GM12878 (cell line): ENCODE results near the gene GH2. TPM values are rescaled to one million over a fixed set of nuclear protein-coding genes. Genes with fewer than 3 reads are reported as not detected.

Source experiments
- ATAC-seq: fragments of 200-7000 bp; cut with Tn5 transposase; 3 replicates; pipeline ENCODE4 v1.9.1; 2020; ENCODE audit warnings: mild to moderate bottlenecking, moderate library complexity
- BruUV-seq: library from RNA; stranded (reverse); fragments of 400-500 nt; replicated peaks from 2 replicates; lab custom pipeline; 2021; lab: Mats Ljungman, UMichigan
- CTCF ChIA-PET: fragments of 300-600 bp; sonication (Branson Sonifier 250); formaldehyde crosslinking; extraction: SDS; loops from one replicate; lab custom pipeline; 2021; ENCODE audit warnings: inconsistent platforms; lab: Yijun Ruan, JAX
- POLR2A ChIA-PET: fragments of 350-600 bp; formaldehyde crosslinking; extraction: SDS; loops from one replicate; lab custom pipeline; 2021; ENCODE audit warnings: inconsistent platforms; lab: Charles Lee
- RAD21 ChIA-PET: fragments of 300-600 bp; sonication (Branson Sonifier 250); formaldehyde crosslinking; loops from one replicate; lab custom pipeline; 2023; ENCODE audit warnings: antibody characterized with exemption; ENCODE audit not compliant: unreplicated experiment; lab: Charles Lee
- SMC1A ChIA-PET: fragments of 300-600 bp; sonication (Branson Sonifier 250); formaldehyde crosslinking; loops from one replicate; lab custom pipeline; 2023; ENCODE audit not compliant: unreplicated experiment, uncharacterized antibody; lab: Charles Lee
- DNase-seq: peaks from one replicate; pipeline ENCODE4 v3.0.0-alpha.2; 2011; ENCODE audit warnings: low read depth, low spot score
- FAIRE-seq: peaks from 3 replicates; lab custom pipeline; 2011; peaks lifted over from hg19 to GRCh38; lab: Jason Lieb, UNC
- H2AFZ ChIP-seq: 2 replicates; pipeline ENCODE4 v1.6.0; 2011; ENCODE audit warnings: low read depth, low read length, control low read depth; ENCODE audit not compliant: control insufficient read depth
- H3K27ac ChIP-seq: 2 replicates; pipeline ENCODE4 v1.5.1; 2011; ENCODE audit warnings: control low read depth; ENCODE audit not compliant: control insufficient read depth, insufficient read depth
- H3K27me3 ChIP-seq, 2 experiments: replicated peaks in 1 of 2; 2 replicates each; pipeline versions ENCODE4 v1.6.0 to v1.6.1; 2011; ENCODE audit warnings: low read length in 1 of 2; ENCODE audit not compliant: control insufficient read depth in 2 of 2, insufficient read depth in 2 of 2
- H3K36me3 ChIP-seq, 2 experiments: 2 replicates each; pipeline ENCODE4 v1.5.1; 2011; ENCODE audit warnings: low read length in 1 of 2; ENCODE audit not compliant: control insufficient read depth in 2 of 2, insufficient read depth in 2 of 2
- H3K4me1 ChIP-seq: 2 replicates; pipeline ENCODE4 v1.6.1; 2011; ENCODE audit warnings: mild to moderate bottlenecking, low read length, moderate library complexity, mixed read lengths; ENCODE audit not compliant: control insufficient read depth, insufficient read depth
- H3K4me2 ChIP-seq: 2 replicates; pipeline ENCODE4 v1.6.0; 2011; ENCODE audit warnings: control low read depth; ENCODE audit not compliant: control insufficient read depth, insufficient read depth
- H3K4me3 ChIP-seq: fragments of 200-600 bp; sonication (generic); 2 replicates; pipeline ENCODE4 v1.5.1; 2016
- H3K79me2 ChIP-seq: 2 replicates; pipeline ENCODE4 v1.6.0; 2011; ENCODE audit warnings: low read length; ENCODE audit not compliant: control insufficient read depth, insufficient read depth
- H3K9ac ChIP-seq: 2 replicates; pipeline ENCODE4 v1.8.0; 2011; ENCODE audit warnings: low read length, control low read depth, mixed read lengths; ENCODE audit not compliant: control insufficient read depth, insufficient read depth
- H3K9me3 ChIP-seq: replicated peaks from 3 replicates; pipeline ENCODE4 v1.5.1; 2011; ENCODE audit warnings: mild to moderate bottlenecking, low read length; ENCODE audit not compliant: control insufficient read depth, insufficient read depth
- H4K20me1 ChIP-seq: 2 replicates; pipeline ENCODE4 v1.6.0; 2011; ENCODE audit not compliant: control insufficient read depth, insufficient read depth
- ASH2L ChIP-seq: fragments of 300-600, 200-600 bp; sonication (generic); IDR thresholded peaks from 2 replicates; pipeline ENCODE4 v1.6.1; 2017; ENCODE audit warnings: low read depth, mild to moderate bottlenecking, borderline replicate concordance
- ATF3 ChIP-seq: IDR thresholded peaks from 2 replicates; pipeline ENCODE4 v1.6.1; 2011; ENCODE audit warnings: low read depth, mild to moderate bottlenecking, low read length, moderate library complexity, borderline replicate concordance; ENCODE audit errors: extremely low read depth
- BHLHE40 ChIP-seq, 2 experiments: fragments of 450-650 bp in 1 of 2; IDR thresholded peaks; 2 replicates each; pipeline ENCODE4 v1.6.1; 2011 to 2017; ENCODE audit warnings: low read depth in 2 of 2, borderline replicate concordance in 1 of 2, improper control_type of control experiment in 1 of 2, low read length in 1 of 2, mild to moderate bottlenecking in 1 of 2
- CBX3 ChIP-seq: fragments of 200-600 bp; sonication (generic); IDR thresholded peaks from 2 replicates; pipeline ENCODE4 v1.6.1; 2016; ENCODE audit warnings: low read depth, borderline replicate concordance
- CREM ChIP-seq: IDR thresholded peaks from 2 replicates; pipeline ENCODE4 v1.6.1; 2014; ENCODE audit warnings: antibody characterized with exemption, low read depth
- EZH2 ChIP-seq: IDR thresholded peaks from 2 replicates; pipeline ENCODE4 v1.6.1; 2012; ENCODE audit warnings: low read depth, mild to moderate bottlenecking, control low read depth, inconsistent platforms, low read length, borderline replicate concordance; ENCODE audit not compliant: control insufficient read depth
- GABPA ChIP-seq: IDR thresholded peaks from 2 replicates; pipeline ENCODE4 v1.6.1; 2014; ENCODE audit warnings: antibody characterized with exemption, low read depth, mild to moderate bottlenecking, inconsistent platforms
- GATAD2B ChIP-seq: fragments of 450-650 bp; conservative IDR thresholded peaks from 2 replicates; pipeline ENCODE4 v1.6.1; 2017; ENCODE audit warnings: low read depth, mild to moderate bottlenecking, moderate library complexity
- IKZF1 ChIP-seq: fragments of 450-650 bp; conservative IDR thresholded peaks from 2 replicates; pipeline ENCODE4 v1.6.1; 2017; ENCODE audit warnings: antibody characterized with exemption, mild to moderate bottlenecking
- LARP7 ChIP-seq: fragments of 450-650 bp; IDR thresholded peaks from 2 replicates; pipeline ENCODE4 v1.6.1; 2017; ENCODE audit warnings: mild to moderate bottlenecking
- NR2C2 ChIP-seq: IDR thresholded peaks from 2 replicates; pipeline ENCODE4 v1.6.1; 2011; ENCODE audit warnings: borderline replicate concordance, low read depth; ENCODE audit not compliant: control insufficient read depth, insufficient read length
- NR2F1 ChIP-seq: fragments of 450-650 bp; conservative IDR thresholded peaks from 2 replicates; pipeline ENCODE4 v1.6.1; 2017; ENCODE audit warnings: mild to moderate bottlenecking
- NRF1 ChIP-seq: conservative IDR thresholded peaks from 2 replicates; pipeline ENCODE4 v1.6.1; 2011; ENCODE audit warnings: mild to moderate bottlenecking, low read depth, low read length, improper control_type of control experiment
- STAT3 ChIP-seq: IDR thresholded peaks from 2 replicates; pipeline ENCODE4 v1.6.1; 2011; ENCODE audit warnings: low read depth, low read length, improper control_type of control experiment
- TAF1 ChIP-seq: IDR thresholded peaks from 2 replicates; pipeline ENCODE4 v1.6.1; 2011; ENCODE audit warnings: mild to moderate bottlenecking, low read depth, low read length, borderline replicate concordance
- TCF12 ChIP-seq: IDR thresholded peaks from 2 replicates; pipeline ENCODE4 v1.6.1; 2011; ENCODE audit warnings: low read depth, mild to moderate bottlenecking, low read length
- WGBS: methylation state at CpG from one replicate; pipeline ENCODE4 v1.1.6; 2016; ENCODE audit warnings: low lambda C conversion rate; ENCODE audit not compliant: insufficient replicate concordance, insufficient coverage; ENCODE audit errors: missing lambda C conversion rate; 5-methylcytosine and 5-hydroxymethylcytosine counted together
- in situ Hi-C: fragments of 300-500 bp; cut with MboI; formaldehyde crosslinking; loops from 9 replicates; pipeline ENCODE4 v1.14.3; 2018; ENCODE audit warnings: mixed read lengths
- intact Hi-C: fragments of 100-400 bp; cut with micrococcal nuclease; formaldehyde crosslinking; loops from one replicate; pipeline ENCODE4 v1.14.2; 2022; ENCODE audit not compliant: unreplicated experiment
- polyA plus RNA-seq, 11 experiments: library from polyadenylated mRNA; depleted of rRNA in 4 of 11; unstranded in 6 of 11; stranded (reverse) in 5 of 11; fragments of >200 nt; fragmentation: Nextera tagmentation in 4 of 11; fragmentation: Illumina TruSeq in 1 of 11; extraction: Ambion mirVana in 4 of 11; extraction: Trizol in 1 of 11; gene quantifications; 1 replicate in 1 of 11; 2 replicates in 10 of 11; pipeline versions ENCODE4 v1.2.1 to v1.2.3, GENCODE V29; 2011 to 2016; ENCODE audit warnings: inconsistent platforms in 2 of 11, missing spikeins in 2 of 11, low read depth in 1 of 11
- total RNA-seq, 4 experiments: library from RNA; depleted of rRNA in 3 of 4; stranded (reverse); fragments of >200 nt in 3 of 4; fragmentation: Illumina TruSeq in 1 of 4; extraction: Trizol in 1 of 4; gene quantifications; 2 replicates each; pipeline versions ENCODE4 v1.2.1 to v1.2.3, GENCODE V29; 2013 to 2021
- TF ChIP-seq, protein P1 (sequence below): fragments of 450-650 bp; IDR thresholded peaks from 2 replicates; pipeline ENCODE4 v1.6.1; 2016; ENCODE audit warnings: mild to moderate bottlenecking
- TF ChIP-seq, protein P2 (sequence below), 3 experiments: IDR thresholded peaks in 2 of 3; conservative IDR thresholded peaks in 1 of 3; 2 replicates each; pipeline ENCODE4 v1.5.1; 2011; ENCODE audit warnings: low read depth in 3 of 3, low read length in 3 of 3, mild to moderate bottlenecking in 3 of 3, control low read depth in 2 of 3, moderate library complexity in 2 of 3, inconsistent platforms in 1 of 3, mixed read lengths in 1 of 3; ENCODE audit not compliant: control insufficient read depth in 2 of 3, insufficient read depth in 1 of 3; ENCODE audit errors: extremely low read depth in 1 of 3

GH2 gene
- total and polyA plus RNA-seq, 10 of the 15 experiments (the other 5 are each of a cell fraction or from before 2014, with no cell fraction given) = not detected

GRCh38 chr17:63837480-63837879, 44.3 kb downstream of the GH2 start:
- intact Hi-C loops (no loop called here), in situ Hi-C loops (loop anchor here (25.0 kb wide), 1 partner anchor 400 kb away; the partner anchor contains the start of gene CYB561)
- no TSS peak for BruUV-seq
- peaks cover 48% of the 10 kb centered on the region for H3K79me2 ChIP-seq
- H3K4me2 ChIP-seq = no peak overlapping the region; the same call in 1 of the 2 replicates
- H3K36me3 ChIP-seq = peaks cover 21 to 27% of the 10 kb centered on the region in 2 experiments; a peak in 3 of 4 replicates
- H4K20me1 ChIP-seq = no peaks in the 10 kb centered on the region
- TF ChIP-seq ASH2L = no peak
- TF ChIP-seq GABPA = no peak
- TF ChIP-seq TCF12 = no peak
- no peak for TF ChIP-seq GATAD2B
- TF ChIP-seq CBX3 = no peak
- TF ChIP-seq CREM = no peak
- TF ChIP-seq LARP7 = no peak
- TF ChIP-seq BHLHE40 (IDR thresholded peaks at IDR 0.05; ENCODE audit: borderline replicate concordance in 1 of 2, low read depth in 2 of 2, low read length in 1 of 2) = no peak
- TF ChIP-seq ATF3 = no peak
- TF ChIP-seq NR2F1 = no peak
- no peak for TF ChIP-seq STAT3
- TF ChIP-seq, protein P1, sequence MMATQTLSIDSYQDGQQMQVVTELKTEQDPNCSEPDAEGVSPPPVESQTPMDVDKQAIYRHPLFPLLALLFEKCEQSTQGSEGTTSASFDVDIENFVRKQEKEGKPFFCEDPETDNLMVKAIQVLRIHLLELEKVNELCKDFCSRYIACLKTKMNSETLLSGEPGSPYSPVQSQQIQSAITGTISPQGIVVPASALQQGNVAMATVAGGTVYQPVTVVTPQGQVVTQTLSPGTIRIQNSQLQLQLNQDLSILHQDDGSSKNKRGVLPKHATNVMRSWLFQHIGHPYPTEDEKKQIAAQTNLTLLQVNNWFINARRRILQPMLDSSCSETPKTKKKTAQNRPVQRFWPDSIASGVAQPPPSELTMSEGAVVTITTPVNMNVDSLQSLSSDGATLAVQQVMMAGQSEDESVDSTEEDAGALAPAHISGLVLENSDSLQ = no peak
- TF ChIP-seq NR2C2 = no peak
- no peak for TF ChIP-seq TAF1
- TF ChIP-seq, protein P2, sequence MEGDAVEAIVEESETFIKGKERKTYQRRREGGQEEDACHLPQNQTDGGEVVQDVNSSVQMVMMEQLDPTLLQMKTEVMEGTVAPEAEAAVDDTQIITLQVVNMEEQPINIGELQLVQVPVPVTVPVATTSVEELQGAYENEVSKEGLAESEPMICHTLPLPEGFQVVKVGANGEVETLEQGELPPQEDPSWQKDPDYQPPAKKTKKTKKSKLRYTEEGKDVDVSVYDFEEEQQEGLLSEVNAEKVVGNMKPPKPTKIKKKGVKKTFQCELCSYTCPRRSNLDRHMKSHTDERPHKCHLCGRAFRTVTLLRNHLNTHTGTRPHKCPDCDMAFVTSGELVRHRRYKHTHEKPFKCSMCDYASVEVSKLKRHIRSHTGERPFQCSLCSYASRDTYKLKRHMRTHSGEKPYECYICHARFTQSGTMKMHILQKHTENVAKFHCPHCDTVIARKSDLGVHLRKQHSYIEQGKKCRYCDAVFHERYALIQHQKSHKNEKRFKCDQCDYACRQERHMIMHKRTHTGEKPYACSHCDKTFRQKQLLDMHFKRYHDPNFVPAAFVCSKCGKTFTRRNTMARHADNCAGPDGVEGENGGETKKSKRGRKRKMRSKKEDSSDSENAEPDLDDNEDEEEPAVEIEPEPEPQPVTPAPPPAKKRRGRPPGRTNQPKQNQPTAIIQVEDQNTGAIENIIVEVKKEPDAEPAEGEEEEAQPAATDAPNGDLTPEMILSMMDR (IDR thresholded peaks at IDR 0.05 in 2 of 3, conservative IDR thresholded peaks at IDR 0.05 in 1 of 3; ENCODE audit: control insufficient read depth in 2 of 3, extremely low read depth in 1 of 3, insufficient read depth in 1 of 3, low read depth in 3 of 3, low read length in 3 of 3) = no peak
- no peak for TF ChIP-seq IKZF1
- no peak for TF ChIP-seq NRF1
- no peak for TF ChIP-seq EZH2
- ChIA-PET CTCF (interaction anchor here (1.4 kb wide), 1 partner anchor 9 kb away, joined by 6 read pairs; no protein-coding TSS in a partner anchor), POLR2A (interaction anchor here (1.0 kb wide), 1 partner anchor 19 kb away, joined by 3 read pairs; no protein-coding TSS in a partner anchor), RAD21 (no interaction called here), SMC1A (interaction anchor here (2.2 kb wide), 1 partner anchor 9 kb away, joined by 5 read pairs; no protein-coding TSS in a partner anchor)
- no peak overlapping the region for H3K4me3 ChIP-seq
- ATAC-seq = no peak
- H3K27ac ChIP-seq = no peak overlapping the region
- H3K4me1 ChIP-seq = peaks cover 14% of the 10 kb centered on the region
- no peak for DNase-seq
- H3K9me3 ChIP-seq = no peaks in the 10 kb centered on the region
- H2AFZ ChIP-seq = no peak overlapping the region
- FAIRE-seq = no peak
- 99% methylated on average over 7 of the region's 12 CpGs for WGBS
- no peak overlapping the region for H3K9ac ChIP-seq
- H3K27me3 ChIP-seq = no peaks in the 10 kb centered on the region
